ENCODE measurements around the gene DPY19L1.

- TF ChIP-seq ATF2 (CRISPR knock-in tag; IDR thresholded peaks at IDR 0.05; ENCODE audit: borderline replicate concordance, low read depth) (no peak), CTCF (IDR thresholded peaks at IDR 0.05) (no peak), ATF3 (CRISPR knock-in tag; conservative IDR thresholded peaks at IDR 0.05) (no peak), HMGXB4 (CRISPR knock-in tag; IDR thresholded peaks at IDR 0.05) (no peak), MAX (CRISPR knock-in tag; IDR thresholded peaks at IDR 0.05) (no peak)
Observed at GRCh38 chr7:34939175-34939574, 98.1 kb downstream of the DPY19L1 start.
